ENCODE measurements around the gene ZFAND2A. TPM values are rescaled to one million over a fixed set of nuclear protein-coding genes. Genes with fewer than 3 reads are reported as not detected.
"Not testable (repeated sequence)": the region's sequence is repeated elsewhere in the genome, so short reads cannot be mapped to it uniquely, and the experiment has no call there.

Gene ZFAND2A, protein sequence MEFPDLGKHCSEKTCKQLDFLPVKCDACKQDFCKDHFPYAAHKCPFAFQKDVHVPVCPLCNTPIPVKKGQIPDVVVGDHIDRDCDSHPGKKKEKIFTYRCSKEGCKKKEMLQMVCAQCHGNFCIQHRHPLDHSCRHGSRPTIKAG
- total RNA-seq, result 10 to 100 TPM; 12.5 to 45.1 (median 21.6) TPM

GRCh38 chr7:1159891-1160669, at the start of gene ZFAND2A:
Gene ZFAND2A, minus strand, starts transcription at chr7:1160196. Its CDS starts 1,984 bp downstream, at chr7:1158212.
- Histone ChIP-seq H3K27ac (peak within 1 kb of the TSS; percentile 88 to 99 (median 96)), H3K4me3 (peak within 1 kb of the TSS; percentile 83 to 100 (median 92)), H3K4me1 (peaks cover 14 to 28% (median 24%) of the 10 kb centered on the region in 4 donors), H3K9me3 (no peaks in the 10 kb centered on the region), H3K27me3 (no peaks in the 10 kb centered on the region), H3K36me3 (peaks cover 5 to 45% (median 23%) of the 10 kb centered on the region in 4 donors)
- DNase-seq (peak; percentile 99 to 100), ATAC-seq (ENCODE audit: low FRiP score in 2 of 2) (peak; percentile 99)
- 1% methylated on average over 11 to 46 of the region's 83 CpGs for WGBS, 2 donors
- TF ChIP-seq POLR2AphosphoS5 (IDR thresholded peaks at IDR 0.05), result peak; percentile 92 to 95
- TF ChIP-seq POLR2A (IDR thresholded peaks at IDR 0.05), result peak; percentile 50 to 93 (median 84)
- TF ChIP-seq CTCF (IDR thresholded peaks at IDR 0.05), result peak in 2 of 6 experiments; percentile 17 to 20
- peak in 1 of 4 donors; percentile 73 for TF ChIP-seq EP300 (IDR thresholded peaks at IDR 0.05)

GRCh38 chr7:1209097-1209496, 49.1 kb upstream of the ZFAND2A start:
- Histone ChIP-seq H3K9me3 (no peaks in the 10 kb centered on the region), H3K27me3 (peaks cover 0 to 19% (median 10%) of the 10 kb centered on the region in 4 donors), H3K27ac (no peak overlapping the region), H3K4me1 (peaks cover 4 to 13% (median 6%) of the 10 kb centered on the region in 4 donors), H3K4me3 (no peak overlapping the region), H3K36me3 (no peaks in the 10 kb centered on the region)
- TF ChIP-seq POLR2A (IDR thresholded peaks at IDR 0.05) (no peak), POLR2AphosphoS5 (IDR thresholded peaks at IDR 0.05) (no peak), CTCF (IDR thresholded peaks at IDR 0.05) (no peak), EP300 (IDR thresholded peaks at IDR 0.05) (no peak)
- WGBS, 2 donors, result 75 to 77% methylated on average over 14 of the region's 14 CpGs
- ATAC-seq (ENCODE audit: low FRiP score in 2 of 2) (no peak), DNase-seq (peak in 1 of 2 donors; percentile 37)

DNA sequence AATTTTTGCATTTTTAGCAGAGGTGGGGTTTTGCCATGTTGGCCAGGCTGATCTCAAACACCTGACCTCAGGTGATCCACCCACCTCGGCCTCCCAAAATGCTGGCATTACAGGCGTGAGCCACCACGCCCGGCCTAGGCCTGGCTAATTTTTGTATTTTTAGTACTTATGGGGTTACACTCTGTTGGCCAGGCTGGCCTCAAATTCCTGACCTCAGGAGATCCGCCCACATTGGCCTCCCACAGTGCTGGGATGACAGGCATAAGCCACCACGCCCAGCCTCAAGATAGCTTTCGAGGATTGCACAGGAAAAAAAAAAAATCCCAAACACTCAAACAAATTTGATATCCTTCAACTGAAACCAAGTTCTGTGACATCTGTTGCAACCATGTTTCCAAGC, 45.7 kb upstream of the ZFAND2A start:
- H3K4me1 ChIP-seq; H3K36me3 ChIP-seq; H3K4me3 ChIP-seq; H3K9me3 ChIP-seq; H3K27ac ChIP-seq; ATAC-seq (ENCODE audit: low FRiP score in 2 of 2); DNase-seq: not testable (repeated sequence)
- WGBS, 2 donors, result 87 to 90% methylated on average over 7 of the region's 7 CpGs
- peaks cover 0 to 11% (median 2%) of the 10 kb centered on the region in 4 donors for H3K27me3 ChIP-seq

- ATAC-seq (ENCODE audit: low FRiP score in 2 of 2) (peak in 1 of 2 donors; percentile 49), DNase-seq (no peak)
- WGBS, 2 donors, result 55 to 63% methylated on average over 19 of the region's 19 CpGs
- Histone ChIP-seq H3K27ac (no peak overlapping the region), H3K4me1 (peaks cover 0 to 3% (median 0%) of the 10 kb centered on the region in 4 donors), H3K27me3 (no peaks in the 10 kb centered on the region), H3K4me3 (no peak overlapping the region), H3K9me3 (no peaks in the 10 kb centered on the region), H3K36me3 (no peaks in the 10 kb centered on the region)
- TF ChIP-seq EP300 (IDR thresholded peaks at IDR 0.05), result no peak
- no peak for TF ChIP-seq CTCF (IDR thresholded peaks at IDR 0.05)
- TF ChIP-seq POLR2AphosphoS5 (IDR thresholded peaks at IDR 0.05), result no peak
- no peak for TF ChIP-seq POLR2A (IDR thresholded peaks at IDR 0.05)
Observed at GRCh38 chr7:1204460-1205140, 44.6 kb upstream of the ZFAND2A start.

DNA sequence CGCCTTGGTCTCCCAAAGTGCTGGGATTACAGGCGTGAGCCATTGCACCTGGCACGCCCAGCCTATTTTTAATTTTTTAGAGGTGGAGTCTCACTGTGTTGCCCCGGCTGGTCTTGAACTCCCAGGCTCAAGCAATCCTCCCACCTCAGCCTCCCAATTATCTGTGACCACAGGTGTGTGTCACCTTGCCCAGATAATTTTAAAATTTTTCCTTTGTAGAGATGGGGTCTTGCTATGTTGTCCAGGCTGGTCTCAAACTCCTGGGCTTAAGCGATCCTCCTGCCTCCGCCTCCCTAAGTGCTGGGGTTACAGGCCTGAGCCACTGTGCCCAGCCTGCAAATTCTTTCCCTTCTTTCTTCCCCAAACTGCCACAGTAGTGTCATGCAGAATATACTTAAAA, 42.9 kb upstream of the ZFAND2A start:
- DNase-seq; H3K4me3 ChIP-seq; H3K27me3 ChIP-seq; H3K36me3 ChIP-seq; ATAC-seq (ENCODE audit: low FRiP score in 2 of 2); H3K9me3 ChIP-seq; H3K4me1 ChIP-seq; H3K27ac ChIP-seq: not testable (repeated sequence)
- WGBS, 2 donors, result 93 to 96% methylated on average over 6 of the region's 6 CpGs
